ENCODE results near the gene NARS2. TPM values are rescaled to one million over a fixed set of nuclear protein-coding genes. Genes with fewer than 3 reads are reported as not detected.
"Not testable (repeated sequence)": the region's sequence is repeated elsewhere in the genome, so short reads cannot be mapped to it uniquely, and the experiment has no call there.

The NARS2 gene
- total and polyA plus RNA-seq, 10 of the 15 experiments (the other 5 are each of a cell fraction or from before 2014, with no cell fraction given), result 22.2 to 45.3 (median 36.3) TPM

- H3K36me3 ChIP-seq (ENCODE audit: control insufficient read depth in 2 of 2, insufficient read depth in 2 of 2, low read length in 1 of 2); H3K79me2 ChIP-seq (ENCODE audit: control insufficient read depth, insufficient read depth, low read length); H3K4me1 ChIP-seq (ENCODE audit: control insufficient read depth, insufficient read depth, low read length); H3K9ac ChIP-seq (ENCODE audit: control insufficient read depth, insufficient read depth, low read length); H4K20me1 ChIP-seq (ENCODE audit: control insufficient read depth, insufficient read depth); SMC1A ChIA-PET (ENCODE audit: uncharacterized antibody, unreplicated experiment); BruUV-seq (replicated peaks); POLR2A ChIA-PET; intact Hi-C loops (cut with micrococcal nuclease; ENCODE audit: unreplicated experiment); H3K4me2 ChIP-seq (ENCODE audit: control insufficient read depth, insufficient read depth); H3K4me3 ChIP-seq; in situ Hi-C loops (cut with MboI); RAD21 ChIA-PET (ENCODE audit: unreplicated experiment); FAIRE-seq; H3K27me3 ChIP-seq (replicated peaks in 1 of 2; ENCODE audit: control insufficient read depth in 2 of 2, insufficient read depth in 2 of 2, low read length in 1 of 2); H3K27ac ChIP-seq (ENCODE audit: control insufficient read depth, insufficient read depth); DNase-seq (ENCODE audit: low read depth, low spot score); H3K9me3 ChIP-seq (replicated peaks; ENCODE audit: control insufficient read depth, insufficient read depth, low read length); H2AFZ ChIP-seq (ENCODE audit: control insufficient read depth, low read depth, low read length); ATAC-seq: not testable (repeated sequence)
- 93% methylated on average over 5 of the region's 5 CpGs for WGBS (ENCODE audit: insufficient coverage, insufficient replicate concordance, low lambda C conversion rate, missing lambda C conversion rate)
- CTCF ChIA-PET, result interaction anchor here (1.2 kb wide), 1 partner anchor 98 kb away, joined by 4 read pairs; no protein-coding TSS in a partner anchor
These were observed 61.6 kb downstream of the NARS2 start for GRCh38 chr11:78513085-78513484.

GRCh38 chr11:78510597-78510996 is 64.1 kb downstream of the NARS2 start:
- RAD21 ChIA-PET (ENCODE audit: unreplicated experiment), result no interaction called here
- no peak overlapping the region for H3K4me2 ChIP-seq (ENCODE audit: control insufficient read depth, insufficient read depth)
- H3K9me3 ChIP-seq (replicated peaks; ENCODE audit: control insufficient read depth, insufficient read depth, low read length), result peaks cover 3% of the 10 kb centered on the region; the same call in 2 of the 3 replicates
- no peak overlapping the region for H2AFZ ChIP-seq (ENCODE audit: control insufficient read depth, low read depth, low read length)
- no peak overlapping the region for H3K4me3 ChIP-seq
- no peaks in the 10 kb centered on the region for H3K27me3 ChIP-seq (replicated peaks in 1 of 2; ENCODE audit: control insufficient read depth in 2 of 2, insufficient read depth in 2 of 2, low read length in 1 of 2)
- SMC1A ChIA-PET (ENCODE audit: uncharacterized antibody, unreplicated experiment), result no interaction called here
- no peaks in the 10 kb centered on the region for H3K79me2 ChIP-seq (ENCODE audit: control insufficient read depth, insufficient read depth, low read length)
- ATAC-seq (no peak), FAIRE-seq (no peak), DNase-seq (ENCODE audit: low read depth, low spot score) (no peak)
- in situ Hi-C loops (cut with MboI), result no loop called here
- no TSS peak for BruUV-seq (replicated peaks)
- 99% methylated on average over 4 of the region's 4 CpGs for WGBS (ENCODE audit: insufficient coverage, insufficient replicate concordance, low lambda C conversion rate, missing lambda C conversion rate)
- H4K20me1 ChIP-seq (ENCODE audit: control insufficient read depth, insufficient read depth), result no peaks in the 10 kb centered on the region
- H3K9ac ChIP-seq (ENCODE audit: control insufficient read depth, insufficient read depth, low read length), result no peak overlapping the region
- intact Hi-C loops (cut with micrococcal nuclease; ENCODE audit: unreplicated experiment), result no loop called here
- no peak overlapping the region for H3K27ac ChIP-seq (ENCODE audit: control insufficient read depth, insufficient read depth)
- CTCF ChIA-PET, result interaction anchor here (0.8 kb wide), 1 partner anchor 54 kb away, joined by 3 read pairs; no protein-coding TSS in a partner anchor
- no peaks in the 10 kb centered on the region for H3K36me3 ChIP-seq (ENCODE audit: control insufficient read depth in 2 of 2, insufficient read depth in 2 of 2, low read length in 1 of 2)
- POLR2A ChIA-PET, result no interaction called here
- H3K4me1 ChIP-seq (ENCODE audit: control insufficient read depth, insufficient read depth, low read length), result no peaks in the 10 kb centered on the region
- TF ChIP-seq ELK1 (IDR thresholded peaks at IDR 0.05; ENCODE audit: low read depth, low read length), result no peak
- TF ChIP-seq TCF3 (IDR thresholded peaks at IDR 0.05; ENCODE audit: borderline replicate concordance, insufficient read depth, low read depth, low read length), result no peak
- no peak for TF ChIP-seq SIX5 (IDR thresholded peaks at IDR 0.05; ENCODE audit: low read depth, low read length, severe bottlenecking)
- no peak for TF ChIP-seq YY1 (IDR thresholded peaks at IDR 0.05; ENCODE audit: low read depth, low read length)
- TF ChIP-seq NR2C2 (IDR thresholded peaks at IDR 0.05; ENCODE audit: borderline replicate concordance, control insufficient read depth, insufficient read length, low read depth), result no peak
- no peak for TF ChIP-seq FOXK2 (IDR thresholded peaks at IDR 0.05)
- TF ChIP-seq REST (IDR thresholded peaks at IDR 0.05; ENCODE audit: low read depth, low read length), result no peak
- no peak for TF ChIP-seq ZBTB33 (IDR thresholded peaks at IDR 0.05)
- no peak for TF ChIP-seq HDAC2 (IDR thresholded peaks at IDR 0.05)
- TF ChIP-seq GATAD2B (conservative IDR thresholded peaks at IDR 0.05; ENCODE audit: low read depth), result no peak
- TF ChIP-seq SMAD1 (IDR thresholded peaks at IDR 0.05; ENCODE audit: low read depth, partially characterized antibody), result no peak
